NCI-H1092 treated with DMSO at 0.1 percent for 48 hours (cell line): ENCODE measurements around the gene EPHA6.
A peak's percentile ranks its signal among the peaks of the same experiment; 100 is the strongest.
"Not testable (repeated sequence)": the region's sequence is repeated elsewhere in the genome, so short reads cannot be mapped to it uniquely, and the experiment has no call there.

Source experiments
- DNase-seq: peaks from one replicate; lab custom pipeline; 2025; lab: John Stamatoyannopoulos, UW

The EPHA6 gene

GRCh38 chr3:97464035-97464434 is 649.6 kb downstream of the EPHA6 start:
- DNase-seq = no peak

GRCh38 chr3:97470481-97470880 is 656.1 kb downstream of the EPHA6 start:
- DNase-seq = no peak

GRCh38 chr3:97479740-97480139 is 665.3 kb downstream of the EPHA6 start:
- DNase-seq = no peak

- not testable (repeated sequence) for DNase-seq
Measured at GRCh38 chr3:97480696-97481289, 666.4 kb downstream of the EPHA6 start.

- no peak for DNase-seq
Measured at GRCh38 chr3:97481416-97481815, 667.0 kb downstream of the EPHA6 start.

GRCh38 chr3:97485206-97485605 is 670.8 kb downstream of the EPHA6 start:
- no peak for DNase-seq

GRCh38 chr3:97487587-97487986 is 673.2 kb downstream of the EPHA6 start:
- DNase-seq = no peak

- DNase-seq = no peak
Measured at GRCh38 chr3:97488741-97489140, 674.3 kb downstream of the EPHA6 start.

- no peak for DNase-seq
Measured at GRCh38 chr3:97495896-97496295, 681.5 kb downstream of the EPHA6 start.

- DNase-seq = no peak
Measured at GRCh38 chr3:97497138-97497537, 682.7 kb downstream of the EPHA6 start.

- DNase-seq = no peak
Measured at GRCh38 chr3:97504463-97504862, 690.1 kb downstream of the EPHA6 start.

- DNase-seq = no peak
Measured at GRCh38 chr3:97510795-97511194, 696.4 kb downstream of the EPHA6 start.

GRCh38 chr3:97515076-97515475 is 700.7 kb downstream of the EPHA6 start:
- DNase-seq = no peak

- DNase-seq = no peak
Measured at GRCh38 chr3:97530691-97531090, 716.3 kb downstream of the EPHA6 start.

GRCh38 chr3:97547573-97547972 is 733.2 kb downstream of the EPHA6 start:
- DNase-seq = not testable (repeated sequence)

- DNase-seq = no peak
Measured at GRCh38 chr3:97550408-97550807, 736.0 kb downstream of the EPHA6 start.

GRCh38 chr3:97552186-97552585 is 737.8 kb downstream of the EPHA6 start:
- no peak for DNase-seq

- DNase-seq = no peak
Measured at GRCh38 chr3:97575742-97576141, 761.3 kb downstream of the EPHA6 start.

- DNase-seq = no peak
Measured at GRCh38 chr3:97576221-97576620, 761.8 kb downstream of the EPHA6 start.

GRCh38 chr3:97579365-97579764 is 765.0 kb downstream of the EPHA6 start:
- peak; percentile 96 for DNase-seq

- no peak for DNase-seq
Measured at GRCh38 chr3:97610626-97611025, 796.2 kb downstream of the EPHA6 start.

- DNase-seq = peak; percentile 90
Measured at GRCh38 chr3:97612632-97613031, 798.2 kb downstream of the EPHA6 start.

- peak; percentile 47 for DNase-seq
Measured at GRCh38 chr3:97613139-97613538, 798.7 kb downstream of the EPHA6 start.

- not testable (repeated sequence) for DNase-seq
Measured at GRCh38 chr3:97620514-97620913, 806.1 kb downstream of the EPHA6 start.

- no peak for DNase-seq
Measured at GRCh38 chr3:97636465-97636864, 822.1 kb downstream of the EPHA6 start.
